22Rv1 (cell line): ENCODE data around the gene IL20RB.

Experiments
- H3K27ac ChIP-seq: fragments of 450-650 bp; 2 replicates; pipeline ENCODE4 v1.5.1; 2017
- ZFX ChIP-seq: fragments of 450-650 bp; IDR thresholded peaks from 2 replicates; pipeline ENCODE4 v1.6.1; 2017; ENCODE audit warnings: antibody characterized with exemption, borderline replicate concordance
- TF ChIP-seq, protein P1 (sequence below): fragments of 450-650 bp; IDR thresholded peaks from 2 replicates; pipeline ENCODE4 v1.5.1; 2017; ENCODE audit warnings: mild to moderate bottlenecking

IL20RB gene

DNA sequence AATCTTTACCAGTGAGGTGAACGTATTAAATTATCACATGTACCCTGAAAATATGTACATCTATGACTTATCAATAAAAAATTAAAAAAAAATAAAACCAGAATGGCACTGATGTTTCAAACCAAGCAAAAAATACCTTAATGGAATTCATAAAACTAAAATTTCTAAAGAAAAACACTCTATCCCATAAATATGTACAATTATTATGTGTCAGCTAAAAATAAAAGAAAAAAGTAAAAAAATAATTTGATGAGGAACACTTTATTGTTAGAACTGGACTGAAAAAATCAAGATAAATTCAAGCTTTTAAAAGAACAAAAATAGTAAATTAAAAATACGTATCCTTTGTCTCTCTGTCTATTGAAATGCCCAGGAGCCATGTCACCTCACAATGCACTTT, 63.1 kb downstream of the IL20RB start:
- TF ChIP-seq, protein P1, sequence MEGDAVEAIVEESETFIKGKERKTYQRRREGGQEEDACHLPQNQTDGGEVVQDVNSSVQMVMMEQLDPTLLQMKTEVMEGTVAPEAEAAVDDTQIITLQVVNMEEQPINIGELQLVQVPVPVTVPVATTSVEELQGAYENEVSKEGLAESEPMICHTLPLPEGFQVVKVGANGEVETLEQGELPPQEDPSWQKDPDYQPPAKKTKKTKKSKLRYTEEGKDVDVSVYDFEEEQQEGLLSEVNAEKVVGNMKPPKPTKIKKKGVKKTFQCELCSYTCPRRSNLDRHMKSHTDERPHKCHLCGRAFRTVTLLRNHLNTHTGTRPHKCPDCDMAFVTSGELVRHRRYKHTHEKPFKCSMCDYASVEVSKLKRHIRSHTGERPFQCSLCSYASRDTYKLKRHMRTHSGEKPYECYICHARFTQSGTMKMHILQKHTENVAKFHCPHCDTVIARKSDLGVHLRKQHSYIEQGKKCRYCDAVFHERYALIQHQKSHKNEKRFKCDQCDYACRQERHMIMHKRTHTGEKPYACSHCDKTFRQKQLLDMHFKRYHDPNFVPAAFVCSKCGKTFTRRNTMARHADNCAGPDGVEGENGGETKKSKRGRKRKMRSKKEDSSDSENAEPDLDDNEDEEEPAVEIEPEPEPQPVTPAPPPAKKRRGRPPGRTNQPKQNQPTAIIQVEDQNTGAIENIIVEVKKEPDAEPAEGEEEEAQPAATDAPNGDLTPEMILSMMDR = no peak
- TF ChIP-seq ZFX = no peak
- H3K27ac ChIP-seq = no peak overlapping the region

DNA sequence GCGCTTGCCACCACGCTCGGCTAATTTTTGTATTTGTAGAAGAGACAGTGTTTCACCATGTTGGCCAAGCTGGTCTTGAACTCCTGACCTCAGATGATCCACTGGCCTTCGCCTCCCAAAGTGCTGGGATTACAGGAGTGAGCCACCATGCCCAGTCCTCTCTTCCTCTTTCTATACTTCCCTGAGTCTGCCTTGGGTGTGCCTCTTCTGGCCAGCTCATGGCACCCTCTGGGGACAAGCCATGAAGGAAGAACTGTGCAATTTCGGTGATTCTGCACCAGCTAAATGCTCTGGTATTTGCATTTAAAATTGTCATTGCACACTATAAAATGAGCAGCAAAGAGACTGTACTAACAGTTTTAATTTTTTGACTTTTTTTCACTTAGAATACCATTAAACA, 66.6 kb downstream of the IL20RB start:
- TF ChIP-seq, protein P1 = no peak
- H3K27ac ChIP-seq = no peak overlapping the region

DNA sequence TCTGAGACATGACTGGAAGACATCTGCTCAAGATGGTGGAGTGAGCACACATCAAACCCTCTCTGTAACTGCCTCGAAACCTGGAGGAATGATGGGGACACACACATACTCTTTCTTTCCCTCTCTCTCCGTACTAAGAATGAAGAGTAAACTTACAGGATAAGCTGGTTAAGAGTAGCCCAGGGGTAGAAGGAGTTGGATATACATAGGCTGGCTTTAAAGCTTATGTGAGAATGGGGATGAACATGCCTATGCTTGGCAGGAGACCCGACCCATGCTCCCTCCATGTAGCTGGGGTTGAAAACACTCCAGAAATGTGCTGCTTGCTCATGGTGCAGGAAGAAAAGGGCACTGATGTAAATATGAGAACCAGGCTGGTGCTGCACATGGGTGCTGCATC, 68.9 kb downstream of the IL20RB start:
- no peak overlapping the region for H3K27ac ChIP-seq
- TF ChIP-seq, protein P1 = no peak
- no peak for TF ChIP-seq ZFX

DNA sequence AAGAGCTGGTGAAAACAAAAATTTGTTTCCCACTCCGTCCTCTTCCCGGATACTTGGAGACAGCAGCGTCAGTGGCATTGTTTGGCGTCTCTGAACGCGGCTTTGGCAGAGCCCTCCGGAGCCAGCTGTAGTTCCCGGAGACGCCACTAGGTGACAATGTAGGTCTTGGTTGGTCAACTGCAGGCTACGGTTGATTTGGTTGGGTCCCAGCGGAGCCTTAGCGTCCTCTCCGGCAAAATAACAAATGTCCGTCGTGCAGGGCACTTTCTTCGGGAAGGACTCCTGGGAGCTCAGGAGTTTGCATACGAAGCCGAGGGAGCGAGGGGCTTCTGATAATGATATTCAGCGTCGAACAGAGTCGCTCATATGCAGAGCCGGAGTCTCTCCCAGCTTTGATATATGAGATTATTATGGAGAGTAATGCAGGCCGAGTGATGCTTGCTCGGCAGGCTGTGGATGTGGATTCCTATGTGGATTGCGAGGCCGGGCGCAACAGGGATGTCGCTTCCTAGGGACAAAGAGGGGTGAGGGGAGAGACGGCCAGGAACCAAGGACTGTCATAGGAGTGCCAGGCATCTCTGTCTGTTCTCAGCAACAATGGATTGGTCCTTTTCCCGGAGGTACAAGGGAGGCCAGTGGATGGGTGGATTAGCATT, 74.8 kb downstream of the IL20RB start:
- H3K27ac ChIP-seq = no peak overlapping the region
- TF ChIP-seq, protein P1 = peak; percentile 92
- TF ChIP-seq ZFX = no peak

DNA sequence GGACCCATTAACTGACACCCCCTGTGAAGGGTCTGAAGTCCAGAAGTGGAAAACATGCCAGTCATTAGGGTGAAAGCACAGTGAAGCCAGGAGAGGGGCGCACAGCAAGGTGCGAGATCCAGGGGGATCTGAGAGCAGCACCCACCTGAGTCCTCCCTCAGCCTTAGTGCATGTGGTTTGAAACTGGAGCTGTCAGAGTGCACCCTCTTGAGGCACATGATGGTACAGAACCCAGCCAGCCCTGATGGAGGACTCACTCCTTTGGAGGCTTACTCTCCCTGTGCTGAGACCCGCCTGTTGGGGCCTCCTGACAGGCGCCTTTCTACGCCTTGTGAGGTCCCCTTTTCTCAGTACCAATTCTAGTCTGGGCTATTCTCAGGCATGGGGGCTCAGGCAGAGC, 77.8 kb downstream of the IL20RB start:
- no peak overlapping the region for H3K27ac ChIP-seq
- TF ChIP-seq ZFX = no peak
- TF ChIP-seq, protein P1 = peak; percentile 53

DNA sequence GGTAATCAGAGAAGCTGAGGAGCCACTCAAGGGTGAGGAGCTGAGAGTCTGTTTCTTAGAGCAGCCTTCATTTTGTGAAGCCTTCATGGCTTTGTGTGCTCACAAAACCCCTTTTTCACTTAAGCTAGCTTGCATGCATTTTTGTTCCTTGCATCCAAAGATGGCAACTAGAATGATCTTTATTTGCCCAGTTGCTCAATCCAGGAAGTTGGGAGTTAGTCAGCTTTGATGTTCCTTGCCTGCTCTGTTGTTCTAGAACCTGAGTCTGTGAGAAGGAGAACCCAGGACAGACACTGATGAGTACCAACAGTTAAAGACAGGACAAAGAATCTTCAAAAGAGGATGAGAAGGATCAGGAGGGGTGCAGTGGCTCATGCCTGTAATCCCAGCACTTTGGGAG, 81.8 kb downstream of the IL20RB start:
- H3K27ac ChIP-seq = no peak overlapping the region
- TF ChIP-seq, protein P1 = no peak
- no peak for TF ChIP-seq ZFX

DNA sequence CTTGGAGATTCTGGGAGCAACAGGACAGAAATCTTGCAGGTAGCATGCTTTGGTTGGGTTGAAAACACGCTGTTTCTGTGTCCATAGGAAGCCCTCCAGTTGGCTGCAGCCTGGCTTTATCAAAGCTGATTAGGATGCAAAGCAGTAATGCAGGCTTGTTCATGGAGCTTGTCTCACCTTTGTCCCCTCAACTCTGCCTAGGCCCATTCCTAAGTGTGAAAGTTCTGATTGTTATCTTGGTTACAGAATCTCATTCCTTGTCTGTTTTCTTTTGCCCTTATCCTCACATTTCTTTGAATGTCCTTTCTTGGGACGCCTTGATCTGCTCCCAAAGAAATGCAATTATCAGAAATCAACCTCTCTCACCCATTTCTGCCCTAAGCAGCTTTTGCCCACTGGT, 83.5 kb downstream of the IL20RB start:
- TF ChIP-seq, protein P1 = no peak
- no peak for TF ChIP-seq ZFX
- H3K27ac ChIP-seq = no peak overlapping the region
